ENCODE measurements around the gene TINAGL1. TPM values are rescaled to one million over a fixed set of nuclear protein-coding genes. Genes with fewer than 3 reads are reported as not detected.

Gene TINAGL1
- polyA plus RNA-seq, 1 donor: 37.7 TPM

DNA sequence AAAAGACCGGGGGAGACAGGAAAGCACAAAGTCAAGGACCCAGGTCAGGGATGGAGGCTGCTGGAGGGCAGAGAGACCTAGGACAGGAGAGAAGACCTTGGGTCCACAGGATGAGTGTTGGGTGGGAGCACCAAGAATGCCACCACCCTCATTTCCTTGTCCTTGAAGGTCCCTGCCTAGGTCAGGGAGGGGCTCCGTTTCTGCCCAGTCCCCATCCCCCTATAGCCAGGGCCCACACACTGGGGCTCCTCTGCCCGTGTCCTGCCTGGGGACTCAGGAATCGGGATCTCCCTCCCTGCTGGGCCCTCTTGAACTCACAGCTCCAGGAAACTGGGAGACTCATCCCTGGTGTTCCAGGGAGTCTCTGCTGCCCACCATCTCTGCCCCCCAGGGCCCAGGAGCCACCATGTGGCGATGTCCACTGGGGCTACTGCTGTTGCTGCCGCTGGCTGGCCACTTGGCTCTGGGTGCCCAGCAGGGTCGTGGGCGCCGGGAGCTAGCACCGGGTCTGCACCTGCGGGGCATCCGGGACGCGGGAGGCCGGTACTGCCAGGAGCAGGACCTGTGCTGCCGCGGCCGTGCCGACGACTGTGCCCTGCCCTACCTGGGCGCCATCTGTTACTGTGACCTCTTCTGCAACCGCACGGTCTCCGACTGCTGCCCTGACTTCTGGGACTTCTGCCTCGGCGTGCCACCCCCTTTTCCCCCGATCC is 584 bp downstream of the TINAGL1 start:
- H3K27ac ChIP-seq (ENCODE audit: low read length): peak overlapping the region; percentile 85

GRCh38 chr1:31577515-31578192 is 1.3 kb downstream of the TINAGL1 start:
- peaks cover 3% of the 10 kb centered on the region for H3K9me3 ChIP-seq (ENCODE audit: control insufficient read depth, low read depth, low read length)
- no peaks in the 10 kb centered on the region for H3K36me3 ChIP-seq (ENCODE audit: control insufficient read depth, insufficient read depth, low read length)
- WGBS (ENCODE audit: insufficient coverage, low lambda C conversion rate): no CpG with 5 or more reads among the region's 6 CpGs
- peaks cover 78% of the 10 kb centered on the region for H3K4me1 ChIP-seq (ENCODE audit: control insufficient read depth, insufficient read depth, low read length)
- H3K27ac ChIP-seq (ENCODE audit: low read length): peak overlapping the region; percentile 85
- peak overlapping the region; percentile 48 for H3K4me3 ChIP-seq (ENCODE audit: low read length)
- H3K27me3 ChIP-seq (ENCODE audit: control insufficient read depth, insufficient read depth, low read length): no peaks in the 10 kb centered on the region
- DNase-seq: peak in 1 of 2 donors; percentile 48

More for the DNA sequence above, 584 bp downstream of the TINAGL1 start:
- H3K9me3 ChIP-seq (ENCODE audit: control insufficient read depth, low read depth, low read length): peaks cover 3% of the 10 kb centered on the region
- WGBS (ENCODE audit: insufficient coverage, low lambda C conversion rate): no CpG with 5 or more reads among the region's 27 CpGs
- H3K4me3 ChIP-seq (ENCODE audit: low read length): peak overlapping the region; percentile 48
- DNase-seq: no peak
- H3K36me3 ChIP-seq (ENCODE audit: control insufficient read depth, insufficient read depth, low read length): no peaks in the 10 kb centered on the region
- no peaks in the 10 kb centered on the region for H3K27me3 ChIP-seq (ENCODE audit: control insufficient read depth, insufficient read depth, low read length)
- H3K4me1 ChIP-seq (ENCODE audit: control insufficient read depth, insufficient read depth, low read length): peaks cover 73% of the 10 kb centered on the region

DNA sequence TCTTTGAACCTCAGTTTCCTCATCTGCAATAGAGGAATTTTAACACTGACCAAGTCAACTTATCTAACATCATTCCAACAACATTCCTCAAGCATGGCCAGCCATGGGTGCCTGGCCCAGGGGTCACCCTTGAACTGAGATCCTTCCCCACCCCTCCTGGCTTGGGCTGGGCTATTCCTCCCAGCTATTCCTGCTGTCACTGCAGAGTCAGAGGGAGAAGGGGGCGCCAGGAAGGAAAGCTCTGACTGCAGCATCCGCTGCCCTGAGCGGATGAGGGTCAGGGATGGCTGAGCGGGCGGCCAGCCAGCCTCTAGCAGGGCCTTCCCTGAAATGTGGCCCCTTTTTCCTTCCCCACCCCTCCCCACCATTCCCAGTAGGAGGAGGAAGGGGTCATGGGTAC is 3.1 kb downstream of the TINAGL1 start:
- DNase-seq: no peak
- peak overlapping the region; percentile 67 for H3K27ac ChIP-seq (ENCODE audit: low read length)
- H3K27me3 ChIP-seq (ENCODE audit: control insufficient read depth, insufficient read depth, low read length): no peaks in the 10 kb centered on the region
- peaks cover 3% of the 10 kb centered on the region for H3K9me3 ChIP-seq (ENCODE audit: control insufficient read depth, low read depth, low read length)
- no peak overlapping the region for H3K4me3 ChIP-seq (ENCODE audit: low read length)
- no CpG with 5 or more reads among the region's 5 CpGs for WGBS (ENCODE audit: insufficient coverage, low lambda C conversion rate)
- H3K36me3 ChIP-seq (ENCODE audit: control insufficient read depth, insufficient read depth, low read length): peaks cover 10% of the 10 kb centered on the region
- H3K4me1 ChIP-seq (ENCODE audit: control insufficient read depth, insufficient read depth, low read length): peaks cover 76% of the 10 kb centered on the region

DNA sequence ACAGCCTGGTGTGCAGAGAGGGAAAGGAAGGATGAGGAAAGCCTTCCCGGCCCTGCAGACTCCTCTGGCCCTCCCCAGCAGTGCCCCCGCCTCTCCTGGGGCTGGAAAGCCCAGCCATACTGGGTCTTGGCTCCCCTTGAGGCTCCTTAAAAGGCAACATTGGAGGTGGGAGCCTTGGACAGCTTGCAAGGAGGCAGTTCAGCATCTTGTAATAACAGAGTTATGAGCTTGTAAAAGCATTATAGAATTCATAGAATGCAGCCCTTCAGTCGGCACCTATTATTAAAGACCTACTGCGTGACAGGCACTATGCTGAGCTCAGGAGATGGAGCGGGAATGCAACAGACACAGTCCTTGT is 4.2 kb downstream of the TINAGL1 start:
- Histone ChIP-seq H3K27ac (ENCODE audit: low read length) (peak overlapping the region; percentile 67), H3K4me3 (ENCODE audit: low read length) (no peak overlapping the region), H3K9me3 (ENCODE audit: control insufficient read depth, low read depth, low read length) (peaks cover 3% of the 10 kb centered on the region), H3K4me1 (ENCODE audit: control insufficient read depth, insufficient read depth, low read length) (peaks cover 76% of the 10 kb centered on the region), H3K27me3 (ENCODE audit: control insufficient read depth, insufficient read depth, low read length) (no peaks in the 10 kb centered on the region), H3K36me3 (ENCODE audit: control insufficient read depth, insufficient read depth, low read length) (peaks cover 21% of the 10 kb centered on the region)
- WGBS (ENCODE audit: insufficient coverage, low lambda C conversion rate): no CpG with 5 or more reads among the region's 5 CpGs
- DNase-seq: peak in 1 of 2 donors; percentile 36

- DNase-seq: no peak
These were observed 4.7 kb downstream of the TINAGL1 start for GRCh38 chr1:31580891-31581603.

GRCh38 chr1:31581821-31582810 is 5.8 kb downstream of the TINAGL1 start:
- Histone ChIP-seq H3K9me3 (ENCODE audit: control insufficient read depth, low read depth, low read length) (peaks cover 3% of the 10 kb centered on the region), H3K36me3 (ENCODE audit: control insufficient read depth, insufficient read depth, low read length) (peaks cover 30% of the 10 kb centered on the region), H3K4me3 (ENCODE audit: low read length) (no peak overlapping the region), H3K4me1 (ENCODE audit: control insufficient read depth, insufficient read depth, low read length) (peaks cover 60% of the 10 kb centered on the region), H3K27ac (ENCODE audit: low read length) (peak overlapping the region; percentile 12), H3K27me3 (ENCODE audit: control insufficient read depth, insufficient read depth, low read length) (no peaks in the 10 kb centered on the region)
- WGBS (ENCODE audit: insufficient coverage, low lambda C conversion rate): 80% methylated on average over 1 of the region's 12 CpGs
- DNase-seq: peak in 1 of 2 donors; percentile 32

More at GRCh38 chr1:31580891-31581603, 4.7 kb downstream of the TINAGL1 start:
- Histone ChIP-seq H3K9me3 (ENCODE audit: control insufficient read depth, low read depth, low read length) (peaks cover 3% of the 10 kb centered on the region), H3K27me3 (ENCODE audit: control insufficient read depth, insufficient read depth, low read length) (no peaks in the 10 kb centered on the region), H3K4me1 (ENCODE audit: control insufficient read depth, insufficient read depth, low read length) (peaks cover 70% of the 10 kb centered on the region), H3K27ac (ENCODE audit: low read length) (peak overlapping the region; percentile 64), H3K4me3 (ENCODE audit: low read length) (no peak overlapping the region), H3K36me3 (ENCODE audit: control insufficient read depth, insufficient read depth, low read length) (peaks cover 27% of the 10 kb centered on the region)
- WGBS (ENCODE audit: insufficient coverage, low lambda C conversion rate): 100% methylated on average over 1 of the region's 15 CpGs

DNA sequence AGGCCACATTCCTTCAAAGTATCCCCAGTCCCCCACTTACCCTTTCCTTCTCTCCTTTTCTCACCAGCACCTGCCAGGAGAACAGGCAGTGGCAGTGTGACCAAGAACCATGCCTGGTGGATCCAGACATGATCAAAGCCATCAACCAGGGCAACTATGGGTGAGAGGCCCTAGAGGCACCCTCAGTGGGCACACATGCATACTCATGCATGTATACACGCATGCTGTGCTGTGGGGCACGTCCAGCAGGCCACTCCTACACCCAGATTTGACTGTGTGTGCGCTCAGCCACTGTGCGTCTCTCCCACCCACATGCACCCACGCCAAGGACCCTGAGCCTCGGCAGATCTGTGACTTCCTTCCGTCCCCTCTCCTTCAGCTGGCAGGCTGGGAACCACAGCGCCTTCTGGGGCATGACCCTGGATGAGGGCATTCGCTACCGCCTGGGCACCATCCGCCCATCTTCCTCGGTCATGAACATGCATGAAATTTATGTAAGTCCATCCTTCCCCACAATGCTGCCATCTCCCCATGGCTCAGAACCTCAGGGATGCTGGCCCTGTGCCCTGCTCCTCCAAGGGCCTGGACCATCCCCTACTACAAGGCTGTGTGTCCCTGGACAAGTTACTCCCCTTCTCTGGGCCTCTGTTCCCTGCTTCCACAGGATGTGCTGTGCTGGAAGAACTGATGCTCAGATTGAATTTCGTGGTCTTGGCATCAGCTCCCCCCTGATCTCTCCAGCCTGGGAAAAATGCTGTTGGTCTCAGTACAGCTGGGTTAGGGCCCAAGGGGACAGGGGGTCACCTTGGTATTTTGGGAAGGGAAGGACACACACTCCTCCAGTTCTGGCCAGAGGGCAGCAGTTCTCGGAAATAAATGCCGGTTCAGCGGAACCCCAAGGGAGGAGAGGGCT is 7.0 kb downstream of the TINAGL1 start:
- Histone ChIP-seq H3K9me3 (ENCODE audit: control insufficient read depth, low read depth, low read length) (peaks cover 3% of the 10 kb centered on the region), H3K36me3 (ENCODE audit: control insufficient read depth, insufficient read depth, low read length) (peaks cover 30% of the 10 kb centered on the region), H3K4me3 (ENCODE audit: low read length) (no peak overlapping the region), H3K4me1 (ENCODE audit: control insufficient read depth, insufficient read depth, low read length) (peaks cover 66% of the 10 kb centered on the region), H3K27me3 (ENCODE audit: control insufficient read depth, insufficient read depth, low read length) (no peaks in the 10 kb centered on the region), H3K27ac (ENCODE audit: low read length) (peak overlapping the region; percentile 41)
- no CpG with 5 or more reads among the region's 16 CpGs for WGBS (ENCODE audit: insufficient coverage, low lambda C conversion rate)
- DNase-seq: no peak

- Histone ChIP-seq H3K27me3 (ENCODE audit: control insufficient read depth, insufficient read depth, low read length) (peaks cover 3% of the 10 kb centered on the region), H3K27ac (ENCODE audit: low read length) (peak overlapping the region; percentile 47), H3K9me3 (ENCODE audit: control insufficient read depth, low read depth, low read length) (peaks cover 3% of the 10 kb centered on the region), H3K4me3 (ENCODE audit: low read length) (no peak overlapping the region), H3K36me3 (ENCODE audit: control insufficient read depth, insufficient read depth, low read length) (peaks cover 30% of the 10 kb centered on the region), H3K4me1 (ENCODE audit: control insufficient read depth, insufficient read depth, low read length) (peaks cover 66% of the 10 kb centered on the region)
- peak; percentile 86 to 87 for DNase-seq
- WGBS (ENCODE audit: insufficient coverage, low lambda C conversion rate): 40% methylated on average over 1 of the region's 13 CpGs
These were observed 7.9 kb downstream of the TINAGL1 start for GRCh38 chr1:31583995-31584868.
